ENCODE results near the gene ATXN7L1. TPM values are rescaled to one million over a fixed set of nuclear protein-coding genes. Genes with fewer than 3 reads are reported as not detected.

The ATXN7L1 gene
- total RNA-seq, 1 experiment from 2014 or later: 24.3 TPM

DNA sequence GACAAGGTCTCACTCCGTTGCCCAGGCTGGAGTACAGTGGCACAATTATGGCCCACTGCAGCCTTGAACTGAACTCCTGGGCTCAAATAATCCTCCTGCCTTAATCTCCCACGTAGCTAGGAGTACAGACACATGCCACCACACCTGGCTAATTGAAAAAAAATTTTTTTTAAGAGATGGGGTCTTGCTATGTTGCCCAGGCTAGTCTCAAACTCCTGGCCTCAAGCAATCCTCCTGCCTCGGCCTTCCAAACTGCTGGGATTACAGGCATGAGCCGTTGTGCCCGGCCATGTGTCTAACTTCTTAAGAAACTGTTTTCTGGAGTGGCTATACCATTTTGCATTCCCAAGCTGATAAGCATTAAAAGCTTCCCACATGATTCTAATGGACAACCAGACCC is 285.6 kb downstream of the ATXN7L1 start:
- no peaks in the 10 kb centered on the region for H4K20me1 ChIP-seq (ENCODE audit: control insufficient read depth, insufficient read depth, insufficient read length)
- peaks cover 6 to 8% of the 10 kb centered on the region in 2 experiments for H3K4me1 Mint-ChIP-seq
- no peak overlapping the region for H3K14ac ChIP-seq (ENCODE audit: insufficient read depth, low read length)
- H2BK12ac ChIP-seq (ENCODE audit: insufficient read length, low read depth, low read length): no peak overlapping the region
- no peak overlapping the region for H2BK15ac ChIP-seq (ENCODE audit: low read depth, low read length)
- no peak overlapping the region for H2BK5ac ChIP-seq (ENCODE audit: insufficient read length, low read length)
- no peak overlapping the region for H3T11ph ChIP-seq (ENCODE audit: low read length)
- no peaks in the 10 kb centered on the region for H3K27me3 ChIP-seq (ENCODE audit: insufficient read depth, low read length)
- H3K4me1 ChIP-seq (ENCODE audit: insufficient read depth, low read length): no peaks in the 10 kb centered on the region
- H3K56ac ChIP-seq (ENCODE audit: insufficient read length, low read depth, low read length): no peak overlapping the region
- no peak overlapping the region for H2AK5ac ChIP-seq (ENCODE audit: insufficient read length, low read length)
- H3K23me2 ChIP-seq (ENCODE audit: insufficient read length, low read depth, low read length, poor library complexity, severe bottlenecking): no peaks in the 10 kb centered on the region
- H3K9ac ChIP-seq (ENCODE audit: extremely low read depth, insufficient read length, low read length): no peak overlapping the region
- no peak overlapping the region for H3K27ac ChIP-seq (ENCODE audit: insufficient read length, low read depth, low read length)
- H2BK20ac ChIP-seq (ENCODE audit: low read depth, low read length, poor library complexity, severe bottlenecking): no peak overlapping the region
- no peaks in the 10 kb centered on the region for H3K79me1 ChIP-seq (ENCODE audit: insufficient read depth, low read depth, low read length, poor library complexity, severe bottlenecking)
- DNase-seq: no peak
- no peak overlapping the region for H3K23ac ChIP-seq (ENCODE audit: insufficient read length, low read depth, low read length)
- H3K9me3 Mint-ChIP-seq: no peaks in the 10 kb centered on the region
- TF ChIP-seq, protein P1, sequence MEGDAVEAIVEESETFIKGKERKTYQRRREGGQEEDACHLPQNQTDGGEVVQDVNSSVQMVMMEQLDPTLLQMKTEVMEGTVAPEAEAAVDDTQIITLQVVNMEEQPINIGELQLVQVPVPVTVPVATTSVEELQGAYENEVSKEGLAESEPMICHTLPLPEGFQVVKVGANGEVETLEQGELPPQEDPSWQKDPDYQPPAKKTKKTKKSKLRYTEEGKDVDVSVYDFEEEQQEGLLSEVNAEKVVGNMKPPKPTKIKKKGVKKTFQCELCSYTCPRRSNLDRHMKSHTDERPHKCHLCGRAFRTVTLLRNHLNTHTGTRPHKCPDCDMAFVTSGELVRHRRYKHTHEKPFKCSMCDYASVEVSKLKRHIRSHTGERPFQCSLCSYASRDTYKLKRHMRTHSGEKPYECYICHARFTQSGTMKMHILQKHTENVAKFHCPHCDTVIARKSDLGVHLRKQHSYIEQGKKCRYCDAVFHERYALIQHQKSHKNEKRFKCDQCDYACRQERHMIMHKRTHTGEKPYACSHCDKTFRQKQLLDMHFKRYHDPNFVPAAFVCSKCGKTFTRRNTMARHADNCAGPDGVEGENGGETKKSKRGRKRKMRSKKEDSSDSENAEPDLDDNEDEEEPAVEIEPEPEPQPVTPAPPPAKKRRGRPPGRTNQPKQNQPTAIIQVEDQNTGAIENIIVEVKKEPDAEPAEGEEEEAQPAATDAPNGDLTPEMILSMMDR (conservative IDR thresholded peaks at IDR 0.05): no peak
- H3K27ac Mint-ChIP-seq: peak overlapping the region in 1 of 3 experiments; percentile 48; a peak in 1 of 7 replicates
- no peak overlapping the region for H4K5ac ChIP-seq (ENCODE audit: insufficient read length, low read depth, low read length)
- no peak overlapping the region for H2BK120ac ChIP-seq (ENCODE audit: low read depth, low read length, poor library complexity, severe bottlenecking)
- no peak overlapping the region for H3K4ac ChIP-seq (ENCODE audit: low read depth, low read length)
- no peak overlapping the region for H4K8ac ChIP-seq (replicated peaks; ENCODE audit: insufficient read length, low read depth, low read length)
- no peaks in the 10 kb centered on the region for H3K9me3 ChIP-seq (ENCODE audit: control insufficient read depth, low read depth, low read length)
- H2AFZ ChIP-seq (ENCODE audit: low read length): no peak overlapping the region
- no peaks in the 10 kb centered on the region for H3K79me2 ChIP-seq (ENCODE audit: insufficient read depth, low read length)
- no peak overlapping the region for H3K4me3 Mint-ChIP-seq
- no peak overlapping the region for H3K4me2 ChIP-seq (ENCODE audit: insufficient read depth, insufficient read length, low read length)
- H3K36me3 Mint-ChIP-seq (ENCODE audit: insufficient read depth in 1 of 3, low read depth in 3 of 3): no peaks in the 10 kb centered on the region
- no peak overlapping the region for H4K91ac ChIP-seq (ENCODE audit: insufficient read length, low read depth, low read length)
- WGBS (ENCODE audit: extremely low coverage, insufficient read length, low lambda C conversion rate): no CpG with 5 or more reads among the region's 5 CpGs
- no peak overlapping the region for H3K18ac ChIP-seq (ENCODE audit: insufficient read length, low read depth, low read length)
- H3K27me3 Mint-ChIP-seq (ENCODE audit: low read depth): no peaks in the 10 kb centered on the region
